HT-29 (cell line): ENCODE measurements around the gene ZFAND3. TPM values are rescaled to one million over a fixed set of nuclear protein-coding genes. Genes with fewer than 3 reads are reported as not detected.
A peak's percentile ranks its signal among the peaks of the same experiment; 100 is the strongest.

Source experiments
- DNase-seq: peaks from one replicate; pipeline ENCODE4 v3.0.0-alpha.2; 2015; ENCODE audit warnings: low spot score
- total RNA-seq: library from RNA; depleted of rRNA; stranded (reverse); fragments of >200 nt; shearing (Covaris generic); gene quantifications from 2 replicates; pipeline ENCODE4 v1.2.3, GENCODE V29; 2014

The ZFAND3 gene
- total RNA-seq, 1 experiment from 2014 or later, result 19.6 TPM

DNA sequence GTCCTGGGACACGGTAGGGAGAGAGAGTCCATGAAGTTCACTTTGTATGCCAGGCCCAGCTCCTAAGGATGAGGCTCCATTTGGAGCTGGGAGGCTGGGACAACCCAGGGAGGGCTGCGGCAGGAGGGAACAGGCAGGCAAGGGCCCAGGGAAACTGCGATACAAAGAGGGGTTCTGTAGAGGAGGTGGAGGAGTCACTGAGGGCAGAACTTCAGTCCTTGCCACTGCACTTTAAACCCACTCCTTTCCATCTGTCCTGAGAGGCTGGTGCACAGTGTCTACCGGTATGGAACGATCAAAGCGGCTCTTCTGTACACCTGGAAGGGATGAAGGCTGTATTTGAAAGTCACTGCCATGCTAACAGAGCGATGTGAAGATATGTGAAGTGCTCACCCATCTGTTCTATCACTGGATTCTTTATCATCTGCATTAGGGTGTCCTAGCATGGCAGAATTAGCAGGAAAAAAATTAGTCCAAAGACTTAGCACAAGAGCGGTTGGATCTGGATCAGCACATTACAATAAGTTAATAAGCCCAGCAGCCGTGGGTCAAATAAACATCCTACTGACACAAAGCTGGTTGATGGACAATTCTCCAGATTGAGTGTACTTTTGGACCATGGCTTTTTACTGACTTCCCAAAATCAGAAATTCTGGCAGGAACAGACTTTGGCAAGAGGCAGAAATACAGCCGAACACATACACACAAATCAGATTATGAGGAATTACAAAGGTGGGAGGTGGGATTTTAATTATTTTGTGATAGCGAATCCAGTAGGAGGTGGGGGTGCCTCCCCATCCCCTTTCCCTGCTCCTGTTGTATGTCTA lies 20.9 kb upstream of the ZFAND3 start:
- DNase-seq, result no peak

DNA sequence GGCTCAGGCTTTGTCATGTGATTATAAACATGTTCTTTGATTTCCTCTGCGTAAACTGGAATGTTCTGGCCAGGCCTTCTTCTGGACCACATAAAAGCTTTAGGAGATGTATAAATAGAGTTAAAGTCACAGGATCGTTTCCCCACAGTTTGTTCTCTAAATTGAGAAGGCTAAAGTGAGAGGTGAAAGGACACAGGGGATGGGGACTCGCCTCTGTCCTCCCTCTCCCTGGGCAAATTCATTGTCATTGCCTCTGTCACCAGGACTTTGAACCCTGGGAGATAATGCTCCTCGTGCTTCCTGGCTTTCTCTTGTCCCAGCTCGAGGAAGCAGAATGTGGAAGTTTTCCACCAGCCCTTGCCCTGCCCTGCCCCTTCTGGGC lies 20.3 kb upstream of the ZFAND3 start:
- no peak for DNase-seq

GRCh38 chr6:37800703-37801604 lies 18.6 kb upstream of the ZFAND3 start:
- DNase-seq, result no peak

DNA sequence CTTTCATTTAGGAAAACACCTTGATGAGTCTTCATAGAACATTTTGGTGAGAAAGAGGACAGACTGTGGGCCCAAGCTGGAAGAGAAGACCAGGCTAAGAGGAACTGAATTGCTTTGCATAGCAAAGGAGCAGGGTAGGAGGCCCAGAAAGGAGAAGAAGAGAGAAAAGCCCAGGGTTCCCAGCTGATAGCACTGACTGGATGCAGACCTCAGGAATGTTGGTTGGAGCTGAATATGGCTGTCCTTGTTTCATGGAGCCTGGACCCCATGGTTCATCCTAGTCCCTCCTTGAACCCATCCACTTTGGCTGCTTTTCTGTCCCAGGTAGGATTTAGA lies 18.0 kb upstream of the ZFAND3 start:
- DNase-seq, result no peak

- no peak for DNase-seq
These were observed 16.7 kb upstream of the ZFAND3 start for GRCh38 chr6:37802810-37803209.

DNA sequence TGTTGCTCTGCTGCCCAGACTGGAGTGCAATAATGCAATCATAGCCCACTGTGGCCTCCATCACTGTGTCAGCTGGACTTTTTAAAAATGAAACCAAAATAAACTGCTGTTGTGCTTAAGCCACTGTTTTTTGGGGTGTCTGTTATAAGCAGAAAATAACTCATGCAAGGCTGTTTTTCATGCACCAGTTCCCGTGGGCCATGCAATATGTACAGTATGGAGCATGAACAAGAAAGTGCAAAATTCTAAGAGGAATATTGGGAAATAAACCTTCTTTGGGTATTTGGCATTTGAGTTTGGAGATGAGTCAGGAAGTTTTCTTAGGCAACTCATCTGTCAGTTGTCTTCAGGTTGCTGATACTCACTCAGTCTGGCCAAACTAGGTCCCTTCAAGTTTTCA lies 14.9 kb upstream of the ZFAND3 start:
- DNase-seq, result no peak

- no peak for DNase-seq
These were observed 13.3 kb upstream of the ZFAND3 start for GRCh38 chr6:37806213-37806612.

- DNase-seq, result no peak
These were observed 11.9 kb upstream of the ZFAND3 start for GRCh38 chr6:37807656-37808055.

DNA sequence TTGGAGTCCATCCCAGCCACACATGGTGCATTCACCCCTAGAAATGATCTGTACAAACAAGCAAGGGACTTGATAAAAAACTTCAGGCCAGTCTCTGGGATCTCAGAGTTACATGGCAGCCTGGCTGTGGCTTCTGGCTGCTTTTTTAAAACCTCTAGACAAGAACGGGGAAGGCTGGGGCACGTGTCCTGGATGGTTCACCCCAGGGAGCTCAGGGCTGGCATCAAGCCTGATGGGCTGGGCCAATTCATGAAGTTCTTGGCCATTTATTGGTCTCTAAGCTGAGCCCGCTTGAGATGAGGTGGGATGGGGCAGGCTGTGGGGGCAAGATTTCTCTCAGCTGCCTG lies 10.4 kb upstream of the ZFAND3 start:
- no peak for DNase-seq

- DNase-seq, result no peak
These were observed 6.7 kb upstream of the ZFAND3 start for GRCh38 chr6:37812841-37813240.

DNA sequence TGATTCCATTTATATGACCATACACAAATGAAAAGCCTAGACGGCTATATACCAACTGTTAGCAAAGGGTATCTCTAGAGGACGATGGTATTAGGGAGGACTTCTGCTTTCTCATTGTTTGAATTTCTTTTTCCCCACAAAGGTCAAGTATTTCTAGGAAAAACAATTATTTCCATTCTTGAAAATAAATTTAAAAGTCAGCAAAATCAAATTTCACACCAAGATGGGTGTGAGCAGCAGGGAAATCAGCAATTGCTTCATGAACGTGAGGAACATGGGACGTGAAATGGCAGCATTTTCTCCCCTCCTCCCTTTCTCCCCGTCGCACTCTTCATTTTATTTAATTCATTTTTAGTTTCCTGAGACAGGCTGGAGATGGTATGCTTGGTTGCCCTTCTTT lies 5.2 kb upstream of the ZFAND3 start:
- no peak for DNase-seq

DNA sequence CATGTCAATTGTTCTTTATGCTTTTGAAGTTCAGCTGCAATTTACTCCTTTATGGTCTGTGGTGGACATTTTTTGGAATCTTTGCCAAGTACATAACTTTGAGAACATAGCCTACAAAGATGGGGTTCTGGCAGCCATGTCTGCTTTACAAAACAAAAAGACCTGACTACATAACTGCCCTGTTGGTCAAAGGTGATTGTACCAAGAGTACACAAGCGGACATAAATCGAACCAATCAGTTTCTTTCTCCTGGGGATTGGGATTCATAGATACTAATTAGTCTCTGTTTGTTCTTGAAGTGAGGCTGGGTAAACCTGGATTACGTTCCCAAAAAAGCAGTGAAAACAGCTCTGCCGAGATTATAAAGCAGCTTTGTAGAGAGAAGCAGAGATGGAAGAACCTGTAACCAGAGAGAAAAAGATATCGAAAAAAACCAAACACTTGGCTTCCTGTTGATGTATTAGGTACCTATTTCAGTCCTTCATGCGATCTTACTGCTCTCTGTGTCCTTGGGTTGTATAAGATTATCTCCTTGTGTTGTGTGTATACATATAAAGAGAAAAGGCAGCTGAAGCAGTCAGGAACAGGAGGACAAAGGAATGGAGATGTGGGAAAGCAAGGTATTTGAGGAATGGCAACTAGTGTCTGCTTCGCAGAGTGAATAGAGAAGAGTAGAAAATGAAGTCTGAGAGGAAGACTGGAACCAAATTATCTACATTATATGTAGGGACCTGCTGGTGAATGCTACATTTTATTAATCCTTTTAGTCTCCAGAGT lies 2.7 kb upstream of the ZFAND3 start:
- no peak for DNase-seq

DNA sequence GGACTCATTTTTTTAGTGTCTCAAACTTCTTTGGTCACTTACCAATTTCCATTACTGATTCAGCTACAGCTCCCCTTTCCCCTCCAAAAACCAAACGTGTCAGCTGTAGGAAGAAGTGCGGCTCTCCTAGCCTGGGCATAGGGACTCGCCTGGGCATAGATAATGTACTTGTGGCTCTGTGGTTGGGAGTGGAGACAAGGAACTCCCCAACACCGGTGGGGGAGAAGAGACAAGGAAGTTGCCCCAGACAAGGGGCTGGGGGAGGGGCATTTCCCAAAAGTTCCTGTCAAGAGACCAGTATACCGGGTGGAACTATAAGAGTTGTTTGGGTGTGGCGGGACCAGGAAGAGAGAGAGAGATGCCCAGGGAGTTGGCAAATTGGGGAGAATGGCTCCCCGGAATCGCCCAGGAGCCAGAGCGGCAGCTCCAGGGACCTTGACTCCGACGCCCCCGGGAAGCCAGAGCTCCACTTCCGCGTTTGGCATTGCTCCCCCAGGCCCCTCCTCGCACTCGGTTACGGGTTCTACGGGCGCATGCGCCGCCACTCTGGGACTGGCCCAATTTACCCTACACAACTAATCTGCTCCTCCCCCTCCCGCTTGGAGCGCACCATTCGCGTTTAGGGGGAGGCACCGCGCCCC lies 871 bp upstream of the ZFAND3 start:
- DNase-seq, result peak; percentile 96

- DNase-seq, result peak; percentile 54
These were observed 533 bp downstream of the ZFAND3 start for GRCh38 chr6:37819802-37820717.

DNA sequence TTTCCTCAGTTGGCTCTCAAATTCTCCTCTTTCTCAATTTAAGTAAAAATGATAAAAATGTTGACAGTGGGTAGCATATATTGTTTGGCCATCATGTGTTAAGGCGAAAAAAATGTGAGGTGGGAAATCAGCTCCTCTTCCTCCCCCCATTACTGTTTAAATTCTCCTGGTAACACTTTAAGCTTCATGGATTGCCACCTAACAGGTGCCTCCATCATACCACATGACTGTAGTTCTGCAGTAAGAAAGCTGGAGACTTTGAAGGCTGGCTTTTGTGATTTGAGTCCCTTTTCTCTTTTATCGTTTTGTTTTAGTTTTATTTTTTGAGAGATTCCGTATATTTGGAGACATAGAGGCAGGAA lies 1.2 kb downstream of the ZFAND3 start:
- no peak for DNase-seq

DNA sequence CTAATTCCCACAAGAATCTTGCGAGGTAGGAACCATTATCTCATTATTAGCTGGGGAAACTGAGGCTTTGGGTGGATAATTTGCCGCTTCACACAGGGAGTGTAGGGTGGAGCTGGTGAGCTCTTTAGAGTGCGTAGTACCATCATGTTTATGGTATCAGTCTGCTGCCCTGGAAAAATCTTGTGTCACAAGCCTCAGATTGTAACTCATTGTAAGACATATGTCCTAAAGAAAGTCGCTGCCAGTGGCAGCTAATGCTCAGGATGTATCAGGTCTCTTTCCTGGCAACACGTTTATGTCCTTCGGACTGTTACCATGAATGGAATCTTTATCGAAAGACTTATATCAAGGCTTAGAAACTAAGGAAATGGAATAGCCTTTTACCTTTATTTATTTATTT lies 1.9 kb downstream of the ZFAND3 start:
- no peak for DNase-seq

DNA sequence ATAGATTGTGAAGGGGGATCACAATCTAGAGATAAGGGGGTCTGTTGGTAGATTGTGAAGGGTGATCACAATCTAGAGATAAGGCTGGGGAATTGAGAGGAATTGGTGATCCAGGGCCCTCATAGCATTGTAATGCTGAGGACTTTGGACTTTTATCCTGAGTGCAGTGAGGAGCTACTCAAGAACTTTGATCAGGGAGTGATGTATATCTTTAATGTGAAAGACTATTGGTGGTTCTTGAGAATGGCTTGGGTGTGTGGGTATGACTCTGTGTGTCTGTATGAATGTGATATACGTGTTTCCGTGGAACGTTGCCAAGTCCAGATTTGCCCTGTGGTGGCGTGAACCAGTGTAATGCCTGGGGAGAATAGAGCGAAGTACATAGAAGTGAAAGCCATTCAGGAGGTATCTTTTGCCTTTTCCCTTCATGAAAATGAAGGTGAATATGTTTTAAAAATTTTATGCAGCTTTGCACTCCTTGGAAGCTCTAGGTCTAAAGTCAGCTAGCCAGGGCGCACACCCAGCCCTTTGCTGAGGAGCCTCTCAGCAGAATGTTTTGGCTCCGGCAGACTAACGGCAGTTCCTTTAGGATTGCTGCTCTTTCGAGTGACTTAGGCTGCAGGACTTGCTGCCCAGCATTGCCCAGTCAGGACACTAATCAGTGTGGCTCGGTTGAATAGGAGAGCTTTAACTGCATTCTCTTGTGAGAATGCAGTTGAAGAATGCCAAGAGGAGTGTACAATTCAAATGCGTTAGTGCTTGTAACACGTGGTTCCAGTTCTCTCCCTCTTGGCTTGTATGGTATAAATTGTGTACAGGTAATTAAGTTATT lies 3.5 kb downstream of the ZFAND3 start:
- DNase-seq, result peak; percentile 84

DNA sequence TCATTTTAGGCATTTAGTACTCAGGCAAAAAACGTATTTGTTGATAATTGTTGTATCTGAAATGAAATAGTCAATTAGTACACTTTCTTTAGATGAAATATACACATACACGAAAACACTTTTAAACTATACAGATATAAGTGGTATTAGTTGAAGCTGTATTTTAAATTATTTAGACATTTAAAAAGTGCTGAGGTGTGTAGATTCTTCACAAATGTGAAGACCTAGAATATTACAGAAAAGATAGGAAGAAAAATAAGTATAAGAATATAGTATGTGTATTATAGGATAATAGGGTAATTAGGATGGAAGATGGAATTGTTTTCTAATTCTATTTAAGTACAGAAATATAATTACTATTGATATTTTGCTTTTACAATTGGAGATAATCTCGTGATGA lies 4.6 kb downstream of the ZFAND3 start:
- no peak for DNase-seq

- DNase-seq, result no peak
These were observed 6.7 kb downstream of the ZFAND3 start for GRCh38 chr6:37826188-37826587.

- DNase-seq, result no peak
These were observed 7.5 kb downstream of the ZFAND3 start for GRCh38 chr6:37826993-37827392.
